Adrenal gland (tissue), 12 donors: Measurements from ENCODE around the gene SYNRG. TPM values are rescaled to one million over a fixed set of nuclear protein-coding genes. Genes with fewer than 3 reads are reported as not detected.
A peak's percentile ranks its signal among the peaks of the same experiment; 100 is the strongest.

Experiments
- DNase-seq, 7 donors: peaks; one replicate each; pipeline ENCODE4 v3.0.0-alpha.2; 2019 to 2020
- H3K27ac ChIP-seq, 5 donors: fragments of 200-600 bp; sonication (generic) in 4 of 5; 1 replicate in 3 of 5; 2 replicates in 2 of 5; pipeline versions ENCODE4 v1.5.1 to v1.8.0; 2016 to 2020; ENCODE audit warnings: mild to moderate bottlenecking in 1 of 5
- H3K27me3 ChIP-seq: fragments of 200-600 bp; 2 replicates; pipeline ENCODE4 v1.8.0; 2021
- H3K36me3 ChIP-seq, 2 donors: fragments of 200-600 bp; replicated peaks in 1 of 2; 1 replicate in 1 of 2; 2 replicates in 1 of 2; pipeline versions ENCODE4 v1.5.1 to v1.8.0; 2018 to 2022
- H3K4me1 ChIP-seq, 2 donors: fragments of 200-600 bp; replicated peaks in 1 of 2; 1 replicate in 1 of 2; 2 replicates in 1 of 2; pipeline versions ENCODE4 v1.5.1 to v1.8.0; 2018 to 2021
- H3K4me3 ChIP-seq, 4 donors: fragments of 200-600 bp; sonication (generic) in 3 of 4; one replicate each; pipeline ENCODE4 v1.5.1; 2016 to 2018
- H3K9me3 ChIP-seq, 3 donors: fragments of 200-600 bp; sonication (generic) in 1 of 3; replicated peaks in 1 of 3; 1 replicate in 2 of 3; 2 replicates in 1 of 3; pipeline versions ENCODE4 v1.5.1 to v1.8.0; 2016 to 2021
- CTCF ChIP-seq, 6 experiments: fragments of 450-650 bp in 4 of 6; fragments of 200-600 bp in 2 of 6; sonication (generic) in 1 of 6; IDR thresholded peaks; 1 replicate in 5 of 6; 2 replicates in 1 of 6; pipeline versions ENCODE4 v1.5.1 to v1.8.0; 2016 to 2021; ENCODE audit warnings: antibody characterized with exemption in 6 of 6, mild to moderate bottlenecking in 2 of 6, moderate library complexity in 1 of 6
- POLR2A ChIP-seq, 2 donors: fragments of 450-650 bp; IDR thresholded peaks; one replicate each; pipeline ENCODE4 v1.6.1; 2017; ENCODE audit warnings: antibody characterized with exemption in 2 of 2, mild to moderate bottlenecking in 2 of 2, moderate library complexity in 1 of 2
- WGBS, 4 donors: extraction: QIAGEN DNeasy Blood & Tissue Kit in 2 of 4; methylation state at CpG; one replicate each; pipeline versions ENCODE4 v1.1.5 to v1.1.7; 2013 to 2017; 5-methylcytosine and 5-hydroxymethylcytosine counted together
- intact Hi-C, 2 donors: fragments of 100-400 bp; cut with DNase I; formaldehyde crosslinking; loops; one replicate each; pipeline versions ENCODE4 v1.14.1 to v1.15.0; 2022 to 2023
- microRNA-seq, 3 donors: library from miRNA; unstranded; fragments of <30 nt; microRNA quantifications; one replicate each; pipeline ENCODE4, GENCODE V29; 2017 to 2020
- polyA plus RNA-seq, 3 donors: library from polyadenylated mRNA; stranded (reverse); fragments of 200-250 nt in 2 of 3; fragments of 350-450 nt in 1 of 3; fragmentation: Illumina TruSeq in 1 of 3; extraction: RNeasy Lipid Tissue Mini Kit (QIAGEN cat#74804) in 1 of 3; gene quantifications; one replicate each; pipeline ENCODE4 v1.2.3, GENCODE V29; 2013 to 2014
- small RNA-seq, 2 donors: library from RNA; depleted of rRNA; stranded (forward); fragments of <200 nt; gene quantifications; one replicate each; pipeline ENCODE3, GENCODE V24; 2016
- total RNA-seq, 9 donors: library from RNA; depleted of rRNA in 4 of 9; stranded (reverse); fragments of >200 nt in 4 of 9; fragments of 120-200 nt in 1 of 9; fragmentation: NEBNext Ultra II Directional in 1 of 9; extraction: Animal tissue kit (Norgen Biotek cat#: 25700) in 1 of 9; gene quantifications; one replicate each; pipeline versions ENCODE4 v1.1.0 to v1.2.4, GENCODE V29; 2013 to 2023
- donor health status: healthy with polysubstance abuse.
- donor health status: Bipolar disorder and iron deficiency.
- donor health status: DM: yes; HTN: yes; CAD: no.
- donor health status: DM: no; HTN: no; CAD: no.
- donor health status: DM: no; HTN: no; CAD: no.
- donor health status: DM: yes; HTN: yes; CAD: no.

SYNRG gene
- total and polyA plus RNA-seq, 12 donors: 8.5 to 45.7 (median 29.3) TPM

GRCh38 chr17:37475731-37476420 lies 133.3 kb downstream of the SYNRG start:
- H3K27me3 ChIP-seq: no peaks in the 10 kb centered on the region
- 66 to 91% (median 73%) methylated on average over 1 of the region's 1 CpG for WGBS, 4 donors
- no peak overlapping the region for H3K4me3 ChIP-seq
- intact Hi-C loops: no loop called here
- no peaks in the 10 kb centered on the region for H3K9me3 ChIP-seq
- no peak for TF ChIP-seq POLR2A (IDR thresholded peaks at IDR 0.05)
- TF ChIP-seq CTCF (IDR thresholded peaks at IDR 0.05): no peak
- H3K27ac ChIP-seq: no peak overlapping the region
- H3K4me1 ChIP-seq: no peaks in the 10 kb centered on the region
- H3K36me3 ChIP-seq: peaks cover 0 to 66% of the 10 kb centered on the region in 2 donors
- DNase-seq: no peak

GRCh38 chr17:37470181-37470580 lies 139.0 kb downstream of the SYNRG start:
- H3K27me3 ChIP-seq: no peaks in the 10 kb centered on the region
- peaks cover 0 to 71% of the 10 kb centered on the region in 2 donors for H3K36me3 ChIP-seq
- no peak for TF ChIP-seq CTCF (IDR thresholded peaks at IDR 0.05)
- no peak for TF ChIP-seq POLR2A (IDR thresholded peaks at IDR 0.05)
- DNase-seq: peak in 1 of 7 donors; percentile 44
- no peaks in the 10 kb centered on the region for H3K4me1 ChIP-seq
- no peak overlapping the region for H3K4me3 ChIP-seq
- no peak overlapping the region for H3K27ac ChIP-seq
- no peaks in the 10 kb centered on the region for H3K9me3 ChIP-seq
- intact Hi-C loops: no loop called here
- WGBS, 4 donors: 57 to 60% (median 59%) methylated on average over 7 of the region's 7 CpGs

- intact Hi-C loops: no loop called here
- TF ChIP-seq POLR2A (IDR thresholded peaks at IDR 0.05) (no peak), CTCF (IDR thresholded peaks at IDR 0.05) (no peak)
- H3K4me1 ChIP-seq: no peaks in the 10 kb centered on the region
- peaks cover 0 to 38% of the 10 kb centered on the region in 2 donors for H3K36me3 ChIP-seq
- DNase-seq: no peak
- H3K27ac ChIP-seq: no peak overlapping the region
- H3K4me3 ChIP-seq: no peak overlapping the region
- H3K27me3 ChIP-seq: no peaks in the 10 kb centered on the region
- no peaks in the 10 kb centered on the region for H3K9me3 ChIP-seq
- WGBS, 4 donors: 93 to 100% (median 99%) methylated on average over 1 of the region's 1 CpG
These were observed 142.7 kb downstream of the SYNRG start for GRCh38 chr17:37466471-37466870.

GRCh38 chr17:37465069-37465616 lies 144.1 kb downstream of the SYNRG start:
- Histone ChIP-seq H3K27me3 (no peaks in the 10 kb centered on the region), H3K36me3 (peaks cover 0 to 25% of the 10 kb centered on the region in 2 donors), H3K4me1 (no peaks in the 10 kb centered on the region), H3K9me3 (no peaks in the 10 kb centered on the region), H3K4me3 (no peak overlapping the region), H3K27ac (no peak overlapping the region)
- no peak for TF ChIP-seq CTCF (IDR thresholded peaks at IDR 0.05)
- no peak for TF ChIP-seq POLR2A (IDR thresholded peaks at IDR 0.05)
- no peak for DNase-seq
- intact Hi-C loops: no loop called here
- 87 to 92% (median 90%) methylated on average over 7 of the region's 7 CpGs for WGBS, 4 donors

Small RNAs within 50 kb of the gene (microRNA-seq; reads per million reads assigned to microRNA genes)
- 0 reads per million in 3 donors for gene MIR378J

Small RNAs within 50 kb of the gene (small RNA-seq; reads per million reads assigned to genes)
- 0 reads per million in 2 donors for gene MIR378J

Other genes starting within 250 kb of the SYNRG start
- gene C17orf78, start 233.4 kb downstream of the SYNRG start, total RNA-seq: not detected
- gene C17orf78, start 233.4 kb downstream of the SYNRG start, polyA plus RNA-seq: not detected
- 100 to 1,000 TPM in 3 of 9 donors, 10 to 100 TPM in 6; 44.4 to 112 (median 76.9) TPM for gene ACACA, start 202.6 kb downstream of the SYNRG start, total RNA-seq
- gene ACACA, start 202.6 kb downstream of the SYNRG start, polyA plus RNA-seq: 10 to 100 TPM; 18.2 to 64.1 (median 21.4) TPM
- 10 to 100 TPM in 8 of 9 donors, 1 to 10 TPM in 1; 7.6 to 21.5 (median 15.7) TPM for gene TADA2A, start 202.5 kb downstream of the SYNRG start, total RNA-seq
- gene TADA2A, start 202.5 kb downstream of the SYNRG start, polyA plus RNA-seq: 10 to 100 TPM in 2 of 3 donors, 1 to 10 TPM in 1; 8.8 to 18.8 (median 15.7) TPM
- 10 to 100 TPM; 13.4 to 66.2 (median 23.5) TPM for gene DUSP14, start 119.5 kb downstream of the SYNRG start, total RNA-seq
- gene DUSP14, start 119.5 kb downstream of the SYNRG start, polyA plus RNA-seq: 10 to 100 TPM in 2 of 3 donors, 1 to 10 TPM in 1; 7.2 to 19.8 (median 16.0) TPM
- 10 to 100 TPM in 8 of 9 donors, 1 to 10 TPM in 1; 8.4 to 34.1 (median 19.7) TPM for gene DDX52, start 34.0 kb upstream of the SYNRG start, total RNA-seq
- gene DDX52, start 34.0 kb upstream of the SYNRG start, polyA plus RNA-seq: 10 to 100 TPM in 2 of 3 donors, 1 to 10 TPM in 1; 7.2 to 24.8 (median 11.3) TPM
- gene HNF1B, start 135.6 kb upstream of the SYNRG start, total RNA-seq: under 1 TPM in 2 of 9 donors, not detected in 7; 0.08 to 0.11 TPM
- gene HNF1B, start 135.6 kb upstream of the SYNRG start, polyA plus RNA-seq: under 1 TPM in 1 of 3 donors, not detected in 2; 0.03 TPM